ENCODE measurements around the gene GDPD5. TPM values are rescaled to one million over a fixed set of nuclear protein-coding genes. Genes with fewer than 3 reads are reported as not detected.
"Not testable (repeated sequence)": the region's sequence is repeated elsewhere in the genome, so short reads cannot be mapped to it uniquely, and the experiment has no call there.

GDPD5 gene
- total and polyA plus RNA-seq, 2 donors (not counting 1 experiment from before 2014, with no cell fraction given), result 2.5 to 3.1 TPM

DNA sequence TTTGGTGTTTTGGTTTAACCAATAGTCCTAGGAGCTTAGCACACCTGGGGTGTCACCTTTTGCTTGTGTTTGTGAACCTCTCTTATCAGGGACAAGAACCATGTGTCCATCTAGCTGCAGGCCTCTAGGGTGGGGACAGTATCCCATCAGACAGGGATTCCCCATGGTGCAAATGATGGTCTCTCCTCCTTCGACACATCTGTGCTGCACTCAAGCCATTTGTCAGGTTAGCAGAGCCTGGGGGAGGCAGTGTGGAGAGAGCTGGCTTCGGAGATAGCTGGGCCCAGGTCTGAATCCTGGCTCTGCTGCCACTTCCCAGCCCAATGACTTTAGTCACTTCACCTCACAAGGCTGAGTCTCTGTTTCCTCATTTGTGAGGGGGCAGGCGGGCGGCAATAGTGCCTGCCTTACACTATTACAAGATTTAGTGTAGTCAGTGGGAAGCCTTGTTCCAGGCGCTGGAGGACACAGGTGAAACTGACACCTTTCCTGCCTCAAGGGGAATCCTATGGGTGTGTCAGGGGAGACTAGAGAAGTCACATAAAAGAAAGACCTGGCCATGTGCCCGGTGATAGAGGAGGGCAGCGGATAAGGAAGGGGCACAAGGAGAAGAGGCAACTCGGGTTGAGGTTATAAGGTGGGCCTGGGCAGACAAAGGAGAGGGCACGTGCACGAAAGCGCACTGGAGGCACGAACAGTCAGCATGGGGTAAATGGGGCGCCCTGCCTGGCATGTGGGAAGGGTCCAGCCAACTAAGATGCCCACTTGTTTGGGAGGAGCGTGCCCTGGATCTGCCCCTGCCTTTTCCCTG lies 105.3 kb downstream of the GDPD5 start:
- Histone ChIP-seq H3K79me2 (ENCODE audit: control insufficient read depth, insufficient read depth, low read length) (no peaks in the 10 kb centered on the region), H3K9me3 (ENCODE audit: control insufficient read depth, insufficient read depth, low read depth, low read length) (no peaks in the 10 kb centered on the region), H3K4me3 (replicated peaks in 1 of 4; ENCODE audit: control extremely low read depth in 1 of 4, insufficient read depth in 1 of 4, low read depth in 3 of 4, low read length in 4 of 4) (no peak overlapping the region), H3K27ac (ENCODE audit: insufficient read depth, low read length) (no peak overlapping the region), H3K4me2 (ENCODE audit: extremely low read depth, insufficient read depth, low read length) (no peak overlapping the region), H3K4me1 (ENCODE audit: control insufficient read depth, extremely low read depth, insufficient read depth, low read length) (peaks cover 8% of the 10 kb centered on the region), H3K9ac (ENCODE audit: insufficient read depth, low read length) (no peak overlapping the region), H3K36me3 (ENCODE audit: control insufficient read depth, insufficient read depth, low read length) (peaks cover 4% of the 10 kb centered on the region), H2AFZ (ENCODE audit: low read length) (no peak overlapping the region), H3K27me3 (ENCODE audit: control insufficient read depth, insufficient read depth, low read length) (no peaks in the 10 kb centered on the region), H4K20me1 (ENCODE audit: control insufficient read depth, extremely low read depth, insufficient read depth, low read length) (no peaks in the 10 kb centered on the region)
- no peak for DNase-seq (ENCODE audit: low read depth in 2 of 2)
- TF ChIP-seq EZH2 (IDR thresholded peaks at IDR 0.05; ENCODE audit: low read length, missing control alignments), result no peak
- TF ChIP-seq, protein P1, sequence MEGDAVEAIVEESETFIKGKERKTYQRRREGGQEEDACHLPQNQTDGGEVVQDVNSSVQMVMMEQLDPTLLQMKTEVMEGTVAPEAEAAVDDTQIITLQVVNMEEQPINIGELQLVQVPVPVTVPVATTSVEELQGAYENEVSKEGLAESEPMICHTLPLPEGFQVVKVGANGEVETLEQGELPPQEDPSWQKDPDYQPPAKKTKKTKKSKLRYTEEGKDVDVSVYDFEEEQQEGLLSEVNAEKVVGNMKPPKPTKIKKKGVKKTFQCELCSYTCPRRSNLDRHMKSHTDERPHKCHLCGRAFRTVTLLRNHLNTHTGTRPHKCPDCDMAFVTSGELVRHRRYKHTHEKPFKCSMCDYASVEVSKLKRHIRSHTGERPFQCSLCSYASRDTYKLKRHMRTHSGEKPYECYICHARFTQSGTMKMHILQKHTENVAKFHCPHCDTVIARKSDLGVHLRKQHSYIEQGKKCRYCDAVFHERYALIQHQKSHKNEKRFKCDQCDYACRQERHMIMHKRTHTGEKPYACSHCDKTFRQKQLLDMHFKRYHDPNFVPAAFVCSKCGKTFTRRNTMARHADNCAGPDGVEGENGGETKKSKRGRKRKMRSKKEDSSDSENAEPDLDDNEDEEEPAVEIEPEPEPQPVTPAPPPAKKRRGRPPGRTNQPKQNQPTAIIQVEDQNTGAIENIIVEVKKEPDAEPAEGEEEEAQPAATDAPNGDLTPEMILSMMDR (conservative IDR thresholded peaks at IDR 0.05 in 1 of 2, IDR thresholded peaks at IDR 0.05 in 1 of 2; ENCODE audit: low read depth in 1 of 2, low read length in 2 of 2), result no peak

DNA sequence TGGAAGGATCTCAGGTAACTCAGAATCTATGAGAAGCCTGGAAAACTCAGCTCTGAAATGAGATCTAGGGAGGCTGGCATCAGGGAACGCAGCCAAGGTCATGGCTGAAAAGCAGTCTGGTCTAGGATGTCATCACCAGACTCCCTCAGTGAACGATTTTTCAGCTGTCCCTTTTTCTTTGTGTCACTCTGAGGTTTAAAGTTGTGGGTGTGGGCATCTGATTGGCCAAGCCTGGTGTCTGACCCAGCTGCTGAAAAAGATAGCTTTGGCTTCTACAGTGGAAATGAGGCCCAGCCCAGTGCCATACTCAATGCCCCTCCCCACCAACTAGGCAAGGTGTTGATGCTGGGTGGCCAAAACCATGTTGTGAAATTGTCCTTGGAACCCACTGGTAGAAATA lies 111.9 kb downstream of the GDPD5 start:
- no peaks in the 10 kb centered on the region for H3K9me3 ChIP-seq (ENCODE audit: control insufficient read depth, insufficient read depth, low read depth, low read length)
- no peak overlapping the region for H2AFZ ChIP-seq (ENCODE audit: low read length)
- H3K27me3 ChIP-seq (ENCODE audit: control insufficient read depth, insufficient read depth, low read length), result no peaks in the 10 kb centered on the region
- H3K27ac ChIP-seq (ENCODE audit: insufficient read depth, low read length), result no peak overlapping the region
- H3K9ac ChIP-seq (ENCODE audit: insufficient read depth, low read length), result no peak overlapping the region
- no peak overlapping the region for H3K4me2 ChIP-seq (ENCODE audit: extremely low read depth, insufficient read depth, low read length)
- no peak overlapping the region for H3K4me3 ChIP-seq (replicated peaks in 1 of 4; ENCODE audit: control extremely low read depth in 1 of 4, insufficient read depth in 1 of 4, low read depth in 3 of 4, low read length in 4 of 4)
- no peak for TF ChIP-seq EZH2 (IDR thresholded peaks at IDR 0.05; ENCODE audit: low read length, missing control alignments)
- TF ChIP-seq, protein P1 (conservative IDR thresholded peaks at IDR 0.05 in 1 of 2, IDR thresholded peaks at IDR 0.05 in 1 of 2; ENCODE audit: low read depth in 1 of 2, low read length in 2 of 2), result no peak
- no peaks in the 10 kb centered on the region for H3K79me2 ChIP-seq (ENCODE audit: control insufficient read depth, insufficient read depth, low read length)
- H3K36me3 ChIP-seq (ENCODE audit: control insufficient read depth, insufficient read depth, low read length), result peaks cover 2% of the 10 kb centered on the region
- DNase-seq (ENCODE audit: low read depth in 2 of 2), result no peak
- no peaks in the 10 kb centered on the region for H4K20me1 ChIP-seq (ENCODE audit: control insufficient read depth, extremely low read depth, insufficient read depth, low read length)
- peaks cover 6% of the 10 kb centered on the region for H3K4me1 ChIP-seq (ENCODE audit: control insufficient read depth, extremely low read depth, insufficient read depth, low read length)

DNA sequence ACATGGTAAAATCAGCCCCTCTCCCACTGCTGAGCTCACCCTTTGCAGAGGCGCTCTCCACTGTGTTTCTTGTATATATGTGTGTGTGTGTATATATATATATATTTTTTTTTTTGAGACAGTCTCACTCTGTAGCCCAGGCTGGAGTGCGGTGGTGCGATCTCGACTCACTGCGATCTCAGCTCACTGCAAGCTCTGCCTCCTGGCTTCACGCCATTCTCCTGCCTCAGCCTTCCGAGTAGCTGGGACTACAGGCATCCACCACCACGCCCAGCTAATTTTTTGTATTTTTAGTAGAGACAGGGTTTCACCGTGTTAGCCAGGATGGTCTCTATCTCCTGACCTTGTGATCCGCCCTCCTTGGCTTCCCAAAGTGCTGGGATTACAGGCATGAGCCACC lies 112.6 kb downstream of the GDPD5 start:
- not testable (repeated sequence) for H3K27ac ChIP-seq (ENCODE audit: insufficient read depth, low read length); H3K4me1 ChIP-seq (ENCODE audit: control insufficient read depth, extremely low read depth, insufficient read depth, low read length); H2AFZ ChIP-seq (ENCODE audit: low read length); H3K4me2 ChIP-seq (ENCODE audit: extremely low read depth, insufficient read depth, low read length); H4K20me1 ChIP-seq (ENCODE audit: control insufficient read depth, extremely low read depth, insufficient read depth, low read length); H3K79me2 ChIP-seq (ENCODE audit: control insufficient read depth, insufficient read depth, low read length); H3K4me3 ChIP-seq (replicated peaks in 1 of 4; ENCODE audit: control extremely low read depth in 1 of 4, insufficient read depth in 1 of 4, low read depth in 3 of 4, low read length in 4 of 4); DNase-seq (ENCODE audit: low read depth in 2 of 2); H3K36me3 ChIP-seq (ENCODE audit: control insufficient read depth, insufficient read depth, low read length); H3K27me3 ChIP-seq (ENCODE audit: control insufficient read depth, insufficient read depth, low read length); H3K9ac ChIP-seq (ENCODE audit: insufficient read depth, low read length); H3K9me3 ChIP-seq (ENCODE audit: control insufficient read depth, insufficient read depth, low read depth, low read length)

DNA sequence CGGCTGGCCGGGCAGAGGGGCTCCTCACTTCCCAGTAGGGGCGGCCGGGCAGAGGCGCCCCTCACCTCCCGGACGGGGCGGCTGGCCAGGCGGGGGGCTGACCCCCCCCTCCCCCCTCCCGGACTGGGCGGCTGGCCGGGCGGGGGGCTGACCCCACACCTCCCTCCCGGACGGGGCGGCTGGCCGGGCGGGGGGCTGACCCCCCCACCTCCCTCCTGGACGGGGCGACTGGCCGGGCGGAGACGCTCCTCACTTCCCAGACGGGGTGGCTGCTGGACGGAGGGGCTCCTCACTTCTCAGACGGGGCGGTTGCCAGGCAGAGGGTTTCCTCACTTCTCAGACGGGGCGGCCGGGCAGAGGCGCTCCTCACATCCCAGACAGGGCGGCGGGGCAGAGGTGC lies 115.8 kb downstream of the GDPD5 start:
- H4K20me1 ChIP-seq (ENCODE audit: control insufficient read depth, extremely low read depth, insufficient read depth, low read length); H3K9me3 ChIP-seq (ENCODE audit: control insufficient read depth, insufficient read depth, low read depth, low read length); H3K27me3 ChIP-seq (ENCODE audit: control insufficient read depth, insufficient read depth, low read length); H3K27ac ChIP-seq (ENCODE audit: insufficient read depth, low read length); DNase-seq (ENCODE audit: low read depth in 2 of 2); H3K4me2 ChIP-seq (ENCODE audit: extremely low read depth, insufficient read depth, low read length); H2AFZ ChIP-seq (ENCODE audit: low read length); H3K36me3 ChIP-seq (ENCODE audit: control insufficient read depth, insufficient read depth, low read length); H3K4me3 ChIP-seq (replicated peaks in 1 of 4; ENCODE audit: control extremely low read depth in 1 of 4, insufficient read depth in 1 of 4, low read depth in 3 of 4, low read length in 4 of 4); H3K4me1 ChIP-seq (ENCODE audit: control insufficient read depth, extremely low read depth, insufficient read depth, low read length); H3K9ac ChIP-seq (ENCODE audit: insufficient read depth, low read length): not testable (repeated sequence)
- H3K79me2 ChIP-seq (ENCODE audit: control insufficient read depth, insufficient read depth, low read length), result peaks cover 13% of the 10 kb centered on the region

Data from fibroblast of lung (primary cell).